Pancreas (tissue), 10 donors: ENCODE measurements around the gene FOXO3. TPM values are rescaled to one million over a fixed set of nuclear protein-coding genes. Genes with fewer than 3 reads are reported as not detected.
A peak's percentile ranks its signal among the peaks of the same experiment; 100 is the strongest.

Experiments used
- ATAC-seq, 4 donors: fragments of 200-7000 bp; cut with Tn5 transposase; one replicate each; pipeline versions ENCODE4 v1.8.0 to v1.9.1; 2020; ENCODE audit warnings: mild to moderate bottlenecking in 4 of 4, moderate library complexity in 4 of 4
- DNase-seq, 6 donors: peaks; one replicate each; pipeline ENCODE4 v3.0.0-alpha.2; 2020
- FAIRE-seq: peaks from 2 replicates; lab custom pipeline; 2012; peaks lifted over from hg19 to GRCh38; lab: Jason Lieb, UNC
- H3K27ac ChIP-seq, 4 donors: fragments of 200-600 bp; sonication (generic); 1 replicate in 3 of 4; 2 replicates in 1 of 4; pipeline versions ENCODE4 v1.5.0 to v1.8.0; 2020
- H3K27me3 ChIP-seq, 4 donors: fragments of 200-600 bp; one replicate each; pipeline ENCODE4 v1.8.0; 2021
- H3K36me3 ChIP-seq, 3 donors: fragments of 200-600 bp; sonication (generic) in 1 of 3; one replicate each; pipeline versions ENCODE4 v1.5.0 to v1.8.0; 2020 to 2021
- H3K4me1 ChIP-seq, 3 donors: fragments of 200-600 bp; one replicate each; pipeline ENCODE4 v1.8.0; 2021
- H3K4me3 ChIP-seq, 4 donors: fragments of 200-600 bp; sonication (generic) in 2 of 4; one replicate each; pipeline versions ENCODE4 v1.5.0 to v1.8.0; 2020 to 2021
- H3K9me3 ChIP-seq, 4 donors: fragments of 200-600 bp; one replicate each; pipeline ENCODE4 v1.8.0; 2021
- CTCF ChIP-seq, 4 donors: fragments of 200-600 bp; sonication (generic) in 3 of 4; IDR thresholded peaks; one replicate each; pipeline versions ENCODE4 v1.5.0 to v1.8.0; 2021; ENCODE audit warnings: antibody characterized with exemption in 4 of 4
- WGBS, 2 donors: extraction: QIAGEN DNeasy Blood & Tissue Kit; methylation state at CpG; one replicate each; pipeline ENCODE4 v1.1.7; 2013; 5-methylcytosine and 5-hydroxymethylcytosine counted together
- intact Hi-C, 3 donors: fragments of 100-400 bp; cut with DNase I; formaldehyde crosslinking; loops; one replicate each; pipeline versions ENCODE4 v1.11.1 to v1.14.2; 2022
- polyA plus RNA-seq, 2 donors: library from polyadenylated mRNA; stranded (reverse); fragments of 200-250 nt; gene quantifications; one replicate each; pipeline ENCODE4 v1.2.3, GENCODE V29; 2013
- total RNA-seq, 6 donors: library from RNA; stranded (reverse); fragmentation: NEBNext Ultra II Directional in 4 of 6; extraction: Animal tissue kit (Norgen Biotek cat#: 25700) in 4 of 6; gene quantifications; one replicate each; pipeline versions ENCODE4 v1.2.1 to v1.2.4, GENCODE V29; 2021 to 2023
- donor health status: healthy with polysubstance abuse.
- donor health status: DM: no; HTN: no; CAD: no; lungs with moderate emphysema.
- donor health status: DM: no; HTN: no; CAD: no.
- donor health status: control.
- donor health status: control.
- donor health status: Bipolar disorder and iron deficiency.
- donor health status: DM: yes; HTN: yes; CAD: no.
- donor health status: DM: no; HTN: no; CAD: no.
- donor health status: DM: no; HTN: no; CAD: no.
- donor health status: DM: yes; HTN: yes; CAD: no.

The FOXO3 gene
- total and polyA plus RNA-seq, 8 donors, result 11.3 to 61.2 (median 41.2) TPM

- H3K4me3 ChIP-seq, result no peak overlapping the region
- TF ChIP-seq CTCF (IDR thresholded peaks at IDR 0.05), result no peak
- no peak for DNase-seq
Measured at GRCh38 chr6:108698593-108699289, 138.0 kb downstream of the FOXO3 start.

GRCh38 chr6:108699290-108700041 is 138.7 kb downstream of the FOXO3 start:
- FAIRE-seq (no peak), ATAC-seq (peak in 1 of 4 donors; percentile 29), DNase-seq (no peak)
- no peak overlapping the region for H3K4me3 ChIP-seq
- H3K9me3 ChIP-seq, result no peaks in the 10 kb centered on the region
- no peak for TF ChIP-seq CTCF (IDR thresholded peaks at IDR 0.05)
- no peaks in the 10 kb centered on the region for H3K36me3 ChIP-seq
- H3K4me1 ChIP-seq, result no peaks in the 10 kb centered on the region
- WGBS, 2 donors, result 86 to 88% methylated on average over 17 of the region's 17 CpGs
- intact Hi-C loops, result no loop called here
- H3K27ac ChIP-seq, result no peak overlapping the region
- no peaks in the 10 kb centered on the region for H3K27me3 ChIP-seq

More at GRCh38 chr6:108698593-108699289, 138.0 kb downstream of the FOXO3 start:
- Histone ChIP-seq H3K27ac (no peak overlapping the region), H3K4me1 (no peaks in the 10 kb centered on the region), H3K27me3 (no peaks in the 10 kb centered on the region), H3K9me3 (no peaks in the 10 kb centered on the region), H3K36me3 (no peaks in the 10 kb centered on the region)
- intact Hi-C loops, result no loop called here
- no peak for FAIRE-seq
- no peak for ATAC-seq
- WGBS, 2 donors, result 88 to 89% methylated on average over 11 of the region's 11 CpGs

GRCh38 chr6:108702106-108702851 is 141.6 kb downstream of the FOXO3 start:
- Histone ChIP-seq H3K27ac (no peak overlapping the region), H3K9me3 (no peaks in the 10 kb centered on the region), H3K4me3 (no peak overlapping the region), H3K4me1 (peaks cover 0 to 1% (median 0%) of the 10 kb centered on the region in 3 donors), H3K36me3 (no peaks in the 10 kb centered on the region), H3K27me3 (no peaks in the 10 kb centered on the region)
- intact Hi-C loops, result no loop called here
- FAIRE-seq, result no peak
- TF ChIP-seq CTCF (IDR thresholded peaks at IDR 0.05), result no peak
- ATAC-seq, result no peak
- DNase-seq, result no peak
- 97 to 98% methylated on average over 1 of the region's 1 CpG for WGBS, 2 donors

GRCh38 chr6:108706649-108707048 is 145.9 kb downstream of the FOXO3 start:
- Histone ChIP-seq H3K4me3 (no peak overlapping the region), H3K36me3 (no peaks in the 10 kb centered on the region), H3K27ac (no peak overlapping the region), H3K9me3 (no peaks in the 10 kb centered on the region), H3K4me1 (peaks cover 0 to 4% (median 0%) of the 10 kb centered on the region in 3 donors), H3K27me3 (no peaks in the 10 kb centered on the region)
- no peak for TF ChIP-seq CTCF (IDR thresholded peaks at IDR 0.05)
- intact Hi-C loops, result no loop called here
- DNase-seq (no peak), FAIRE-seq (no peak), ATAC-seq (no peak)
- 92 to 93% methylated on average over 8 of the region's 8 CpGs for whole genome bisulfite sequencing, 2 donors
